ENCODE data around the gene POLR2C.

DNA sequence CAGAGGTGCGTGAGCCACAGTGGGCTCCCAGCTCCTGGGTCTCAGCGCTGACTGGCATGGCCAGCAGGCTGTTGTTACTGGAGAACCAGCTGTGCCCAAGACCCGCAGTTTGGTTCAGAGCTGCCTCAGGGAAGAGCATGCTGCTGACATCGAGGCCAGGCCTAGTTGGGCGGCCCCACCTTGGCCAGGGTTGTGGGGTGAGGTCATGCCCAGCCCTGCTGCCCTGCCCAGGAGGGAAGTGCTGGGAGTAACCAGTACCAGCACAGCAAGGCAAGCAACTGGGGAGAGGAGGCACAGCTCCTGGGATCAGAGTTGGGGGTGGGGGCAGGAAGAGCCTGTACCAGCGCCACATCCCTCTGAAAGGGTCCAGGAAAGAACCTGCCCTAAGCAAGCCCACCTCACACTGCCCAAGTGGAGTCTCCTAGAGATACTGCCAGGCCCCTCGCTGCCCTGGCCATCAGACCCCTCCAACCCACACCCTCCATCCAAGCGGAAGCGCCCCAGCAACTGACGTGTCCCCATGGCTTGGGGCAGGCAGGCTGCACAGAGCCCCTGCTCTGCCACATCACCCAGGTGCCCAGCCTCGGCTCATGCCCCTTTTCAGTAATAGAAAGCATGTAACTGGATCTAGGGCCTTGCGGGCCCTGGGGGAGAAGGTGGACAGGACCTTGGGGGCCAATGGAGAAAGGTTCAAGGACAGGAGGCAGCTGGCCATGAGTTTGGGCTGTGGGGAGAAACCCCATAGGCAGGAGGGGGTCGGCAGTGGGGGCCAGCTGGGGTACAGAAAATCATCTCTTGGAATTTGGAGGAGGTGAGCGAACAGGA is 22.8 kb downstream of the POLR2C start:
- TF ChIP-seq POLR2A (IDR thresholded peaks at IDR 0.05; ENCODE audit: low read length), result no peak
- TF ChIP-seq GATA1 (IDR thresholded peaks at IDR 0.05; ENCODE audit: low read depth, low read length), result no peak
